H9 (cell line): ENCODE measurements around the gene PEX5. TPM values are rescaled to one million over a fixed set of nuclear protein-coding genes. Genes with fewer than 3 reads are reported as not detected.

Experiments
- DNase-seq: peaks from one replicate; pipeline ENCODE4 v3.0.0-alpha.2; 2017
- H2AFZ ChIP-seq: one replicate; pipeline ENCODE4 v1.6.1; 2013; ENCODE audit warnings: mild to moderate bottlenecking, low read length, control low read depth, moderate library complexity
- H2AK5ac ChIP-seq: 2 replicates; pipeline ENCODE4 v1.6.1; 2013; ENCODE audit warnings: low read length, control low read depth, mixed read lengths; ENCODE audit not compliant: insufficient read length
- H2BK120ac ChIP-seq: one replicate; pipeline ENCODE4 v1.6.1; 2013; ENCODE audit warnings: low read depth, mild to moderate bottlenecking, low read length, control low read depth, inconsistent platforms; ENCODE audit not compliant: poor library complexity, severe bottlenecking
- H2BK12ac ChIP-seq: 2 replicates; pipeline ENCODE4 v1.6.1; 2013; ENCODE audit warnings: low read length, control low read depth, mixed read lengths, low read depth; ENCODE audit not compliant: insufficient read length
- H2BK15ac ChIP-seq: 2 replicates; pipeline ENCODE4 v1.6.1; 2013; ENCODE audit warnings: low read depth, low read length, control low read depth
- H2BK20ac ChIP-seq: one replicate; pipeline ENCODE4 v1.6.1; 2013; ENCODE audit warnings: low read depth, mild to moderate bottlenecking, low read length, control low read depth, inconsistent platforms; ENCODE audit not compliant: poor library complexity, severe bottlenecking
- H2BK5ac ChIP-seq: 2 replicates; pipeline ENCODE4 v1.6.1; 2013; ENCODE audit warnings: low read length, control low read depth, mixed read lengths; ENCODE audit not compliant: insufficient read length
- H3K14ac ChIP-seq: 2 replicates; pipeline ENCODE4 v1.6.1; 2013; ENCODE audit warnings: low read length, control low read depth; ENCODE audit not compliant: insufficient read depth
- H3K18ac ChIP-seq: 2 replicates; pipeline ENCODE4 v1.6.1; 2013; ENCODE audit warnings: low read depth, mild to moderate bottlenecking, mixed read lengths, low read length, control low read depth; ENCODE audit not compliant: insufficient read length
- H3K23ac ChIP-seq: 2 replicates; pipeline ENCODE4 v1.6.1; 2013; ENCODE audit warnings: low read length, control low read depth, mixed read lengths, low read depth; ENCODE audit not compliant: insufficient read length
- H3K23me2 ChIP-seq: 2 replicates; pipeline ENCODE4 v1.6.1; 2013; ENCODE audit warnings: low read depth, mild to moderate bottlenecking, mixed read lengths, low read length, control low read depth; ENCODE audit not compliant: insufficient read length, poor library complexity, severe bottlenecking
- H3K27ac ChIP-seq: 2 replicates; pipeline ENCODE4 v1.5.1; 2013; ENCODE audit warnings: low read length, control low read depth, mixed read lengths, low read depth; ENCODE audit not compliant: insufficient read length
- H3K27me3 ChIP-seq: 2 replicates; pipeline ENCODE4 v1.6.1; 2013; ENCODE audit warnings: low read length, control low read depth, inconsistent platforms; ENCODE audit not compliant: insufficient read depth
- H3K4ac ChIP-seq: 2 replicates; pipeline ENCODE4 v1.6.1; 2013; ENCODE audit warnings: low read depth, mild to moderate bottlenecking, control low read depth, inconsistent platforms, low read length, moderate library complexity
- H3K4me1 ChIP-seq: 2 replicates; pipeline ENCODE4 v1.6.1; 2013; ENCODE audit warnings: low read length, control low read depth, inconsistent platforms; ENCODE audit not compliant: insufficient read depth
- H3K4me2 ChIP-seq: 2 replicates; pipeline ENCODE4 v1.6.1; 2013; ENCODE audit warnings: low read length, control low read depth, mixed read lengths; ENCODE audit not compliant: insufficient read length, insufficient read depth
- H3K56ac ChIP-seq: 2 replicates; pipeline ENCODE4 v1.6.1; 2013; ENCODE audit warnings: low read depth, mild to moderate bottlenecking, mixed read lengths, low read length, control low read depth; ENCODE audit not compliant: insufficient read length
- H3K79me1 ChIP-seq: 2 replicates; pipeline ENCODE4 v1.6.1; 2013; ENCODE audit warnings: low read depth, mild to moderate bottlenecking, moderate library complexity, low read length, control low read depth, inconsistent platforms; ENCODE audit not compliant: insufficient read depth, poor library complexity, severe bottlenecking
- H3K79me2 ChIP-seq: 2 replicates; pipeline ENCODE4 v1.6.1; 2013; ENCODE audit warnings: low read length, control low read depth, inconsistent platforms; ENCODE audit not compliant: insufficient read depth
- H3K9ac ChIP-seq: 2 replicates; pipeline ENCODE4 v1.6.1; 2013; ENCODE audit warnings: low read length, control low read depth, mixed read lengths; ENCODE audit not compliant: insufficient read length; ENCODE audit errors: extremely low read depth
- H3K9me3 ChIP-seq: one replicate; pipeline ENCODE4 v1.6.1; 2013; ENCODE audit warnings: low read depth, low read length, inconsistent platforms; ENCODE audit not compliant: control insufficient read depth
- H3T11ph ChIP-seq: one replicate; pipeline ENCODE4 v1.6.1; 2013; ENCODE audit warnings: mild to moderate bottlenecking, low read length, control low read depth, inconsistent platforms
- H4K20me1 ChIP-seq: one replicate; pipeline ENCODE4 v1.6.1; 2013; ENCODE audit not compliant: control insufficient read depth, insufficient read length, insufficient read depth
- H4K5ac ChIP-seq: 2 replicates; pipeline ENCODE4 v1.6.1; 2013; ENCODE audit warnings: low read depth, mild to moderate bottlenecking, mixed read lengths, low read length, control low read depth; ENCODE audit not compliant: insufficient read length
- H4K8ac ChIP-seq: replicated peaks from 2 replicates; pipeline ENCODE4 v1.6.1; 2013; ENCODE audit warnings: low read length, control low read depth, mixed read lengths, low read depth; ENCODE audit not compliant: insufficient read length
- H4K91ac ChIP-seq: 2 replicates; pipeline ENCODE4 v1.6.1; 2013; ENCODE audit warnings: low read depth, mild to moderate bottlenecking, moderate library complexity, mixed read lengths, low read length, control low read depth; ENCODE audit not compliant: insufficient read length
- H3K27ac Mint-ChIP-seq, 3 experiments: 2 replicates in 2 of 3; 3 replicates in 1 of 3; pipeline ENCODE4 v1.8.0; 2020 to 2021; ENCODE audit warnings: mixed read lengths in 3 of 3, mild to moderate bottlenecking in 1 of 3, moderate library complexity in 1 of 3
- H3K27me3 Mint-ChIP-seq: 2 replicates; pipeline ENCODE4 v1.8.0; 2021; ENCODE audit warnings: low read depth, mild to moderate bottlenecking, moderate library complexity, mixed read lengths
- H3K36me3 Mint-ChIP-seq, 3 experiments: 2 replicates in 2 of 3; 3 replicates in 1 of 3; pipeline ENCODE4 v1.8.0; 2020 to 2021; ENCODE audit warnings: low read depth in 3 of 3, mixed read lengths in 3 of 3; ENCODE audit not compliant: insufficient read depth in 1 of 3
- H3K4me1 Mint-ChIP-seq, 2 experiments: 2 replicates each; pipeline ENCODE4 v1.8.0; 2020; ENCODE audit warnings: mixed read lengths in 2 of 2
- H3K4me3 Mint-ChIP-seq, 2 experiments: 2 replicates in 1 of 2; 3 replicates in 1 of 2; pipeline ENCODE4 v1.8.0; 2020 to 2021; ENCODE audit warnings: mild to moderate bottlenecking in 2 of 2, mixed read lengths in 2 of 2, moderate library complexity in 1 of 2
- H3K9me3 Mint-ChIP-seq, 2 experiments: 2 replicates in 1 of 2; 3 replicates in 1 of 2; pipeline ENCODE4 v1.8.0; 2020; ENCODE audit warnings: mild to moderate bottlenecking in 2 of 2, mixed read lengths in 2 of 2, moderate library complexity in 1 of 2
- CTCF ChIP-seq: fragments of 200-600 bp; sonication (generic); conservative IDR thresholded peaks from 3 replicates; pipeline ENCODE4 v1.8.0; 2021; ENCODE audit warnings: antibody characterized with exemption, mild to moderate bottlenecking
- WGBS: extraction: QIAGEN DNeasy Blood & Tissue Kit; methylation state at CpG from one replicate; pipeline ENCODE4 v1.1.7; 2013; ENCODE audit warnings: missing lambda C conversion rate, low lambda C conversion rate, mixed read lengths; ENCODE audit not compliant: insufficient read length; ENCODE audit errors: extremely low coverage; 5-methylcytosine and 5-hydroxymethylcytosine counted together
- total RNA-seq: library from RNA; stranded (reverse); gene quantifications from 2 replicates; pipeline ENCODE4 v1.2.1, GENCODE V29; 2021

PEX5 gene
- total RNA-seq, 1 experiment from 2014 or later: 40.5 TPM

- Histone ChIP-seq H4K8ac (no peak overlapping the region), H4K5ac (no peak overlapping the region), H2BK120ac (no peak overlapping the region), H4K91ac (no peak overlapping the region), H3K23ac (no peak overlapping the region), H3K14ac (no peak overlapping the region), H3K4me2 (no peak overlapping the region), H3K79me2 (no peaks in the 10 kb centered on the region), H3K18ac (no peak overlapping the region), H2BK20ac (no peak overlapping the region), H3K79me1 (no peaks in the 10 kb centered on the region), H3K9me3 (no peaks in the 10 kb centered on the region), H3K56ac (no peak overlapping the region), H4K20me1 (no peaks in the 10 kb centered on the region), H3K4ac (no peak overlapping the region), H3K23me2 (no peaks in the 10 kb centered on the region), H3K9ac (no peak overlapping the region), H3K27ac (no peak overlapping the region), H3K27me3 (no peaks in the 10 kb centered on the region), H3K4me1 (no peaks in the 10 kb centered on the region), H3T11ph (no peak overlapping the region), H2AK5ac (no peak overlapping the region), H2AFZ (no peak overlapping the region), H2BK15ac (no peak overlapping the region), H2BK5ac (no peak overlapping the region), H2BK12ac (no peak overlapping the region)
- no peak for TF ChIP-seq CTCF
- Mint-ChIP-seq H3K4me1 (no peaks in the 10 kb centered on the region), H3K36me3 (peaks cover 5 to 15% (median 7%) of the 10 kb centered on the region in 3 experiments; a peak in 5 of 7 replicates), H3K9me3 (peaks cover 10 to 20% of the 10 kb centered on the region in 2 experiments; a peak in 4 of 5 replicates), H3K4me3 (no peak overlapping the region), H3K27me3 (no peaks in the 10 kb centered on the region; the same call in 1 of the 2 replicates), H3K27ac (no peak overlapping the region)
- no peak for DNase-seq
- WGBS: no CpG with 5 or more reads among the region's 2 CpGs
These were observed 40.3 kb downstream of the PEX5 start for GRCh38 chr12:7229741-7230140.
